HEK293T (cell line): ENCODE results near the gene ZC3H8.

Source experiments
- CTCF ChIA-PET: fragments of 350-600 bp; formaldehyde crosslinking; extraction: SDS; loops from one replicate; lab custom pipeline; 2021; ENCODE audit warnings: antibody characterized with exemption, inconsistent platforms; lab: Yijun Ruan, JAX
- POLR2A ChIA-PET: fragments of 350-600 bp; formaldehyde crosslinking; extraction: SDS; loops from one replicate; lab custom pipeline; 2020; ENCODE audit warnings: antibody characterized with exemption, inconsistent platforms; lab: Yijun Ruan, JAX
- DNase-seq: peaks from one replicate; pipeline ENCODE4 v3.0.0; 2012; ENCODE audit warnings: mixed read lengths; ENCODE audit errors: extremely low spot score
- ARNT ChIP-seq: fragments of 450-650 bp; IDR thresholded peaks from 2 replicates; pipeline ENCODE4 v1.6.1; 2017; ENCODE audit warnings: mild to moderate bottlenecking
- BHLHE40 ChIP-seq: fragments of 450-650 bp; IDR thresholded peaks from 2 replicates; pipeline ENCODE4 v1.6.1; 2016; ENCODE audit warnings: mild to moderate bottlenecking, moderate library complexity, borderline replicate concordance
- CTBP1 ChIP-seq: fragments of 450-650 bp; IDR thresholded peaks from 2 replicates; pipeline ENCODE4 v1.6.1; 2016; ENCODE audit warnings: borderline replicate concordance
- ELF4 ChIP-seq: fragments of 450-650 bp; IDR thresholded peaks from 2 replicates; pipeline ENCODE4 v1.6.1; 2017; ENCODE audit warnings: antibody characterized with exemption
- FOXA1 ChIP-seq: fragments of 450-650 bp; IDR thresholded peaks from 2 replicates; pipeline ENCODE4 v1.6.1; 2016; ENCODE audit warnings: mild to moderate bottlenecking
- FOXK2 ChIP-seq: fragments of 450-650 bp; IDR thresholded peaks from 2 replicates; pipeline ENCODE4 v1.6.1; 2016; ENCODE audit warnings: mild to moderate bottlenecking
- FOXM1 ChIP-seq: fragments of 450-650 bp; IDR thresholded peaks from 2 replicates; pipeline ENCODE4 v1.6.1; 2017; ENCODE audit warnings: mild to moderate bottlenecking, borderline replicate concordance
- HDGF ChIP-seq: fragments of 450-650 bp; IDR thresholded peaks from 2 replicates; pipeline ENCODE4 v1.6.1; 2017; ENCODE audit warnings: antibody characterized with exemption, borderline replicate concordance
- L3MBTL2 ChIP-seq: fragments of 450-650 bp; conservative IDR thresholded peaks from 2 replicates; pipeline ENCODE4 v1.6.1; 2016; ENCODE audit warnings: mild to moderate bottlenecking
- LEF1 ChIP-seq: fragments of 450-650 bp; IDR thresholded peaks from 2 replicates; pipeline ENCODE4 v1.6.1; 2017; ENCODE audit warnings: mild to moderate bottlenecking, borderline replicate concordance
- NFRKB ChIP-seq: fragments of 450-650 bp; IDR thresholded peaks from 2 replicates; pipeline ENCODE4 v1.6.1; 2016; ENCODE audit warnings: mild to moderate bottlenecking, moderate library complexity
- PKNOX1 ChIP-seq: fragments of 450-650 bp; IDR thresholded peaks from 2 replicates; pipeline ENCODE4 v1.6.1; 2016
- SP1 ChIP-seq: fragments of 450-650 bp; IDR thresholded peaks from 2 replicates; pipeline ENCODE4 v1.6.1; 2017
- SUZ12 ChIP-seq: fragments of 450-650 bp; IDR thresholded peaks from 2 replicates; pipeline ENCODE4 v1.6.1; 2016; ENCODE audit warnings: mild to moderate bottlenecking
- TARDBP ChIP-seq: fragments of 450-650 bp; IDR thresholded peaks from 2 replicates; pipeline ENCODE4 v1.6.1; 2016
- ZNF384 ChIP-seq: fragments of 450-650 bp; IDR thresholded peaks from 2 replicates; pipeline ENCODE4 v1.6.1; 2016

The ZC3H8 gene

GRCh38 chr2:112185131-112185530 lies 69.7 kb downstream of the ZC3H8 start:
- no peak for DNase-seq
- TF ChIP-seq BHLHE40, result no peak
- TF ChIP-seq LEF1, result no peak
- TF ChIP-seq TARDBP, result no peak
- TF ChIP-seq CTBP1, result no peak
- TF ChIP-seq FOXM1, result no peak
- TF ChIP-seq ARNT, result no peak
- no peak for TF ChIP-seq SP1
- TF ChIP-seq ELF4, result no peak
- TF ChIP-seq HDGF, result no peak
- no peak for TF ChIP-seq L3MBTL2
- TF ChIP-seq NFRKB, result no peak
- no peak for TF ChIP-seq PKNOX1
- TF ChIP-seq FOXA1, result no peak
- POLR2A ChIA-PET, result no interaction called here
- CTCF ChIA-PET, result no interaction called here

GRCh38 chr2:112184121-112184520 lies 70.7 kb downstream of the ZC3H8 start:
- ChIA-PET CTCF (no interaction called here), POLR2A (no interaction called here)
- DNase-seq, result no peak
- TF ChIP-seq FOXK2 (no peak), TARDBP (no peak), HDGF (no peak), SUZ12 (no peak), FOXA1 (no peak), LEF1 (no peak), BHLHE40 (no peak), PKNOX1 (no peak), NFRKB (no peak), L3MBTL2 (no peak), FOXM1 (no peak), SP1 (no peak), ZNF384 (no peak), ARNT (no peak), ELF4 (no peak), CTBP1 (no peak)

GRCh38 chr2:112183327-112184025 lies 71.4 kb downstream of the ZC3H8 start:
- no peak for DNase-seq
- TF ChIP-seq NFRKB, result no peak
- TF ChIP-seq FOXM1, result no peak
- TF ChIP-seq ZNF384, result no peak
- TF ChIP-seq ELF4, result no peak
- no peak for TF ChIP-seq ARNT
- TF ChIP-seq LEF1, result no peak
- TF ChIP-seq SP1, result no peak
- TF ChIP-seq FOXK2, result no peak
- no peak for TF ChIP-seq TARDBP
- no peak for TF ChIP-seq FOXA1
- no peak for TF ChIP-seq SUZ12
- no peak for TF ChIP-seq CTBP1
- TF ChIP-seq HDGF, result no peak
- TF ChIP-seq L3MBTL2, result no peak
- TF ChIP-seq PKNOX1, result no peak
- TF ChIP-seq BHLHE40, result no peak
- ChIA-PET POLR2A (no interaction called here), CTCF (no interaction called here)

- POLR2A ChIA-PET, result interaction anchor here (0.8 kb wide), 1 partner anchor 72 kb away, joined by 3 read pairs; the partner anchor contains the start of gene ZC3H8
- DNase-seq, result no peak
- TF ChIP-seq FOXM1 (no peak), L3MBTL2 (no peak), NFRKB (no peak), TARDBP (no peak), SP1 (no peak), SUZ12 (no peak), FOXA1 (no peak), ELF4 (no peak), HDGF (no peak), BHLHE40 (no peak), PKNOX1 (no peak), CTBP1 (no peak), LEF1 (no peak), FOXK2 (no peak), ARNT (no peak), ZNF384 (no peak)
- CTCF ChIA-PET, result no interaction called here
These were observed 72.2 kb downstream of the ZC3H8 start for GRCh38 chr2:112182581-112183034.
